GM21528 (cell line): ENCODE measurements around the gene ARL3.

Experiments used
- ATAC-seq: cut with Tn5 transposase; IDR thresholded peaks from one replicate; pipeline ENCODE4 v1.9.1; 2021; ENCODE audit warnings: mild to moderate bottlenecking, moderate library complexity; ENCODE audit not compliant: unreplicated experiment, low FRiP score

Gene ARL3

DNA sequence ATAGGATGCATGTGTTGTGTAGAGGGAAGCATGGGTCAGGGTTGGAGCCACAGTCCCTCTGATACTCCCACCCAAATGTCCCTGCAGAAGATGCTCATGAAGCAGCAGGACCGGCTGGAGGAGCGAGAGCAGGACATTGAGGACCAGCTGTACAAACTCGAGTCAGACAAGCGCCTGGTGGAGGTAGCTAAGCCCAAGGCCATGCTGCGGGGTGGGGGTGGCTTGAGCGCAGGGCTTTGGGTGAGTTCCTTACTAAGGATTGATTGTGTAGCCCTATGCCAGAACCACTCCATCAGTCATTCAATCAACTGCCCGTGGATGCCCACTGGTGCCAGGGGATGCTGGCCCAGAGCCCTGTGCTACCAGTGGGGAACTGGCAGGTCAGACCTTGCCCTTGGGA, 59.6 kb downstream of the ARL3 start:
- no peak for ATAC-seq

DNA sequence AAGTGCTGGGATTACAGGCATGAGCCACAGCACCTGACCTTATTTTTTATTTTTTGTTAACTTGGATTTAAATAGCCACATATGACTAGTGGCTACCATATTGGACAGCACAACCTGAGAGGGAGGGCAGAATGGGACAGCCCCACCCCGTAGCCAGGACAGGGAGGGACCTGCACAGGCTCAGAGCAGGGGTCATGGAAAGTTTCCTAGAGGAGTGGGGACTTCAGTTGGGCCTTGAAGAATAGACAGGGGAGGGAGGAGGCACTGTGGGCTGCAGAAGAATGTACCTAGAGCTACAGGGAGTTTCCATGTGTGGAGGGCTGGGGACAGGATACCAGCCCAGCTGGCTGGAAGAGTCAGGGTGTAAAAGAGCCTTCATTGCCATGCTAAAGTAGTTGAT, 61.1 kb downstream of the ARL3 start:
- no peak for ATAC-seq

DNA sequence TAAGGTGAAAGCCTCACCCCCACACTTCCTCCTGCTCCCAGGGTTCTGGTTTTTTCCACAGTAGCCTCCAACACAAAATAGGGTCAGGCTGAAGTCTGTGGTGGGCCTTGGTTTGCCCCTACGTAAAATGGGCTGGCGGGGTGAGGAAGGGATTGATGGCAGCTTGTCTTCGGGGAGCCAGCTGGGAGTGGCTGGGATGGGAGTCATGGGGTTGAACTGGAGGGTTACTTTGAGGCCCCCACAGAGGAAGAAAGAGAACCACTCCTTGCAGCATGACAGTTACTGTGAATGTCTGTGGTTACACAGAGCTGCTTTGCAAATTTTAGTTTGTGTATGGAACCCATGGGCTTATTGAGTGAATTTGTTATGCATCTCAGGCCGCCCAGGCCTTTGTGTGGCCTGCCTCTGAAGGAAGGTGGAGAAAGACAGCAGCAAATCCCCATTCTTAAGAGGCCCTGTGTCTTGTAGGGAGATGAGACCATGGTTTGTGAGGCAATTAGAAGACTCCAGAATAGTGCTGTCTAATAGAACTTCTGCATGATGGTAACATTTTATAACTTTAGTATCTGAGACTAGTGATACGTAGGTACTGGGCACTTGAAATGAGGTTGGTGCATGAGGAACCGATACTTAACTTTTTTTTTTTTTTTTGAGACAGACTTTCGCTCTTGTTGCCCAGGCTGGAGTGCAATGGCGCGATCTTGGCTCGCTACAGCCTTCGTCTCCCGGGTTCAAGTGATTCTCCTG, 61.9 kb downstream of the ARL3 start:
- ATAC-seq, result peak; percentile 35

DNA sequence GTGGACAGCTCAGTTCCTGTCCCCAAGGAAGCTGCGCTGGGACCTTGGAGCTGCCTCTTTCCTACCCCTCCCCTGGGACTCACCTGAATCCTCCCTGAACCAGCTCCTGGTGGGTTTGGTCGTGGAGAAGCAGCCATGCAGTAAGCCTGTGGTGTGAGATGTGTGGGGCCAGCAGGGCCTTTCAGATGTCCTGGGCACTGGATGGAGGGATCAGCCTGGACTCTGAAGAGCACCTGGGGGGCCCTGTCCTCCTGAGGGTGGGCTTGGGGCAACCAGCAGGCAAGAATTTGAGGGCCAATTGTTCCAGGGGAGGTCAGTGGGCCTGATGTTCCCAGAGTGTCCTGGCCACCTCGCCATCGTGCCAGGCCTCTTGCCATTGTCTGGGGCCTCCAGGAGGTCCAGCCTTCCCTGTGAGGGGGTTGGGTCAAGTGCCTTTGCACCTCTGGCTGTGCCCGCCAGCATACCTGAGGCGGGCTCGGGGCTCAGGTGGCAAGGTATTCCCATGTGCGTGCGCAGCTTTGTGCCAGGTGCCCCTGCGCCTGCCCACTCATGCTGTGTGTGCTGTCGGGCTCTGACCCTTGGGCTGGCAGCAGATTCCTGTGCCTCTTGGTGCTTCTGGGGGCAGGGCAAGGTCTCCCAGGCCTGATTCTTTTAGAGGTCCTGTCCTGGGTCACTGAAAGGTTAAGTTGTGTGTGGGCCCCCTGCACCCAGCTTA, 62.6 kb downstream of the ARL3 start:
- ATAC-seq, result no peak

DNA sequence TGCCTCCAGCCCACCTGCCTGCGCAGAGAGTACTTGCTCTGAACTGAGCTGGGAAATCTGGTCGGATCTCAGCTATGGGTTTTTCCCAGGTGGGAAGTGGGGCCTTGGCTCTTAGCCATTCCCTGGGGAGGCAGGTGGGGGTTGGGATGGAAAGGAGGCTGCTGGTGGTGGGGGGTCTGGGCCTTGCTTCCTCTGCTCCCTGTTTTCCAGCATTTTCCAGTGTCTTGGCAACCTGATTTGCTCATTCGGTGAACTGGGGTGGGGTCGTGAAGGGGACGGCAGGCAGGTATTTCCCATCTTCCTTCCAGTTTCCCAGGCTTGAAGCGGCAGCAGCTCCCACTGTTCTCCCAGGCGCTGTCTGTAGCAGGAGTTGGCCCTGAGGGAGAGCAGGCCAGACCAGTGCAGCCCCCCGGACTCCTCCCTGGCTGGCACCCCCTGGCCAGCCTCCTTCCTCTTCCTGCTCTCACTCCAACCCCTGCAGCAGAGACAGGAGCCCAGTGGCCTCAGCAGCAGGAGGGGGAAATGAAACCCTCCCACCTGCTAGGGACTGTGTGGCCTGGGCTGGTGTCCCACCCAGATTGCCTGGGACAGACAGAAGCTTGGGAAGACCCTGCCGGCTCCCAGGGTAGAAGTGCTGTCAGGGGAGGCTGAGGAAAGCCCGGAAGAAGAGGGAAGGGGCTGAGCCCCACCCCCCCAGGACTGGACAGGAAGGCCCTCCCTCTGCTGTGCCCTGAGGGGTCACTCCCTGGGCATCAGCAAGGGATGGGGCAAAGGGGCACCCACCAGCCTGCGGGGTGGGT, 63.3 kb downstream of the ARL3 start:
- ATAC-seq, result no peak

DNA sequence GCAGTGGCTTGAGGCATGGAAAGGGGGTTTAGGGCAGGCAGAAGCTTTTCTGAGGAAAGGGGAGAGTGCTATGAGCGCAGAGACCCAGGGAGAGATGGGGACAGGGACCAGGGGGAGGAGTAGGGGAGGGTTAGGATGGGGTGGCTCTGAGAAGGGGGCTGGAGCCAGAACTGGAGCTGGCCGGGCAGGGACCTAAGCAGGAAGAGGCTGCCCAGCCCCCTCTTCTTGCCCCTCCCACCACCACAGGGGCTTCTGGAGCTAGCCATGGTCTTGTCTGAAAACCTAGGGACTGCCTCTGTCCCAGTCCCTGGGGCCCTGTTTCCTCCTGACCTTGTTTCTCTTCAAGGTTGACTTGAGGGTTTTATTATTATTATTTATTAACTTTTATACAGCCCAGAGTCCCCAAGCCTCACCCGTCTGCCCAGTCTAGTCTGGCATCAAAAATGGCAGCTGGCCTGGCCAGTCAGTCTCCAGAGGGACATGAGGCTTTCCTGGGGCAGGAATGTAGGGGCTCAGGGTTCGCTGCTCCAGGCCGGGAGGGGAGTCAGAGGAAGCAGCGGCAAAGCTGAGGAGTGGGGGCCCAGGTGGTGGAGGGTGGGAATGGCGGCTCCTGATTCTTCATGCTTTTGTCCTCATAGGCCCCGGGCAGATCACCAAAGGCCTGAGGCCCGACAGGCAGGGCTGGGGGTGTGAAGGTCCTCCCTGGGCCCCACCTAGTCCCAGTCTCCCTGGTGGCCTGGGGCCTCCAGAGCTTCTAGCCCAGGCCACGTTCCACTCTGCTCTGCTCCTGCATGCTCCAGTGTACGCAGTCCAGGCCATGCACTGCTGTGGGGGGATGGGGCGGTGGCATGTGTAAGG, 64.2 kb downstream of the ARL3 start:
- no peak for ATAC-seq

DNA sequence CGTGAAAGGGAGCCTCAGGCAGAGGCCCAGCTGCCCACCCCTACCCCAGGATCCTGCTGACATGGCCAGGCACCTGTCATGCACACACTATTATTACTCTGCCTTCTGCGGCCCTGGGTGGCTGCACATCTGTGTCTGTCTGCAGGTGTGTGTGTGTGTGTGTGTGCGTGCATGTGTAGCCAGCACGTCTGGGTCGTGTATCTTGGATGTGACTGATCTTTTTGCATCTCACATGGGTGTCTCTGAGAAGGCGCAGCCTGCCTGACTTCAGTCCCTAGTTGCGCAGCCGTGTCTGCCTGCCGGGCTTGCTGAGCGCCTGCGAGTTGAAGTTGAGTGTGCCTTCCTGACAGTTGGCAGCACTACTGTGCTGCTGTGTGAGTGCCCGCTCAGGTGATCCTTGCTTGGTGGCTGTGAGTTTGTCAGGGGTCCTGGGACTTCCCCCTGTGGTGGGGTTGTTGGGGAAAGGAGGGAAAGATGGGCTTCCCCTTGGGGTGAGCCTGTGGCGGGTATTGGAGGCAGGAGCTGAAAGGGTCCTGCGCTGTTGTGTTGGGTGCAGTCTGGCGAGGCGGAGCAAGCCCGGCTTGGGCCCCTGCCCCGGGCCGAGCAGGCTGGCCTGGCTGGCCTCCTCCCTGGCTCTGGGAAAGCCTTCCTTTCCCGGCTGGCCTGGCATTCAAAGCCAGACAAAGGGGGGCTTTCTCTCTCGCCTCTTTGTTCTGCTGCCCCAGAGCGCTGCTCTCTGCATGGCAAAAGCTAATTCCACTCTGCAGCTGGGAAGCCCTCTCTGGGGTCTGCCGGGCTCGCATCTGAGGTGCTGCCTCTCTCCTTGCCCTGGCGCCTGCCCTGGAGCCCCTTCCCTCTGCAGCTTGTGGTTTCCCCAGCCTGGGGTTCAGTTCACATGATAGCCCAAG, 65.1 kb downstream of the ARL3 start:
- ATAC-seq, result no peak

DNA sequence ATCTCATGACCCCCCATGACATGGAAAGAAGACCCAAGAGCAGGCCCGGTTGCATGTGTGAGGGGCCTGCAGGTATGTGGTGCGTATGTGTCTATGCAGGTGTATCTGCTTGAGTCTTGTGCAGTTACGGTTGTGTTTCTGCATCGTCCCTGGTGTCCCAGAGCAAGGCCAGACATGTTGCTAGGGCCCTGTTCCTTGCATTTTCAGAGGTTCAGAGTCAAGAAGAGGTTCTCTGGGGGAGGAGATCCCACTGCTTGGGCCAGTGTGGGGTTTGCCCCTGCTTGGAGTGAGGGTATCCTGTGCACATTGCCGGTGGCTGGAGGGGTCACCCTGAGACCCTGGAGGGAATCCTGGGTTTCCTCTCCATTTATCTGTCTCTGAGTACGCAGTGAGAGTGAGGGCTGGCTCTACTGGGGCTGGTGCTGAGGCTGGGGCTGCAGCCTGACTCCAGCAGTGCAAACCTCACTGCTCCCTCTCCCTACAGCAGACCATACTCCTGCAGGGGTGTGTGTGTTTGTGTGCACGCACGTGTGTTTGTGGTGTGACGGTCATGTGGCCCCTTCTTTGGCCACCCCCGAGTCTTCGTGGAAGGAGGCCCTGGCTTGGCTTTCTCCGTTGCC, 65.8 kb downstream of the ARL3 start:
- no peak for ATAC-seq

DNA sequence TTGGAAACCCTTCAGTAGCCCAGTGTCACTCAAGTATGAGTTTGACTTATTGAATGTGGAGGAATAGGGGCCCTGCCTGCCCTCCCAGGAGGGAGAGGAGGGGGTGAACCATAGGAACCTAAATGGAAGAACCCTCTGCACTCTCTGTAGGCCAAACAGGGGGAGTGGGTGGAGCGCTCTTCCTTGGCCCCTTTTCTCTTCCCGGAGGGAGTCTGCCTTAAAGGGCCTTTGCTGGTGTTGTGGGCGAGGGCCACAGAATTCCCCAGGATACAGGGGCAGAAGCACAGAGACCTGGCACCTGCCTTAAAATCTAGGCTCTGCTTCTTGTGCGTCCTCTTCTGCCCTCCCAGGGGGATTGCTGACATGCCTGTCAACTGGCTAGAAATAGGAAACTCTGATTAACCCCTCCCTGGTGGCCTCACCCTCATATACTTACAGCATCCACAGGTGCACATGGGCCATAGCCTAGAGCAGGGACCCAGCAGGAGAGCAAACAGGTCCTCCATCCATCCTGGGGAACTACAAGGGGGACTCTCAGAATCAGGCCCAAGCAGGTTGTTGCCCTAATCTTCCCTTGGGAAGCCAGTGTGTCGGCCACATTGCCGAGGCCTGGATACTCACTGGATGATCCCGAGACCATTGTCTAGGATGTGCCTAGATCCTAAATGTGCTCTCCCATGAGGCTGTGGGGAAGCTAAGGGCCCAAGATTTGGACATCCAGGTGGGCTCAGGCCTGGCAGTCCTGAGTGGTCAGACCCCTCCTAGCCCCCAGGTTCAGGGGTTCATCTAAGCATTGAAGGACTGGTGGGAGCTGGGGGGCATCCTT, 66.5 kb downstream of the ARL3 start:
- no peak for ATAC-seq

DNA sequence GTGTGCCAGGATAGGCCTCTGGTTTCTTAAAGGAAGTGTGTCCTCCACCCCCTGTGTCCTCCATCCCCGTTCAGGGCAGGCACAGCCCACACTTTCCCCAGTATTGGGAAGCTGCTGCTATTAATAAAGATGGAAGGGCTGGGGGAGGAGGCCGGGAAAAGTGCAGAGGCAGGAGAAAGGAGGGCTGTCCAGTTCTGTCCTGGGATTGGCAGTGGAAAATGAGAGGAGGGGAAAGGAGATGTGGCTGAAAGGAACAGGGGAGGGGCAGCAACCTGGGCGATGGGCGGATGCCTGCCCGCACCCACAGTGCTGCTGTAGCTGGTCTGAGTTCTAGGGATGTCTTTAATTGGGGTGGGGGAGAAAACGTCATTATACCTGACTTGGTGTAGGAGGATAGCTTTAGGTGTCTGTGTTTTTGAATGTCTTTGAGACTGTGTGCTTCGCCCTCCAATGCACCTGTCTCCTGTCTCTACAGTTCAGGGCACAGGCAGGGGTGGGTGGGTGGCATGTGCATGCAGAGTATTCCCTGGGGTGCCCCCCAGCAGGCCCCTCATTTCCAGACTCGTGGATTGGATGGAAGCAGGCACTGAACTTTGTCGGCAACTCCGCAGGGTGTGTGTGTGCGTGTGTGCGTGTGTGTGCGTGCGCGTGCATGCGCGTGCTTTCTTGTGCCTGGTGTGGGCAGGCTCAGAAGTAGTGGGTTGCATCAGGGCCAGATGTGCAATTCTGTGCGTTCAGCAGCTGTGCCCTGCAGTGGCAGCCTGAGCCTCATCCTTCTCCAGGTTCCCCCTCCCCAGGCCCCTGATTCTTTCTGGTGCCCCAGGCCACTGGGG, 67.4 kb downstream of the ARL3 start:
- no peak for ATAC-seq

DNA sequence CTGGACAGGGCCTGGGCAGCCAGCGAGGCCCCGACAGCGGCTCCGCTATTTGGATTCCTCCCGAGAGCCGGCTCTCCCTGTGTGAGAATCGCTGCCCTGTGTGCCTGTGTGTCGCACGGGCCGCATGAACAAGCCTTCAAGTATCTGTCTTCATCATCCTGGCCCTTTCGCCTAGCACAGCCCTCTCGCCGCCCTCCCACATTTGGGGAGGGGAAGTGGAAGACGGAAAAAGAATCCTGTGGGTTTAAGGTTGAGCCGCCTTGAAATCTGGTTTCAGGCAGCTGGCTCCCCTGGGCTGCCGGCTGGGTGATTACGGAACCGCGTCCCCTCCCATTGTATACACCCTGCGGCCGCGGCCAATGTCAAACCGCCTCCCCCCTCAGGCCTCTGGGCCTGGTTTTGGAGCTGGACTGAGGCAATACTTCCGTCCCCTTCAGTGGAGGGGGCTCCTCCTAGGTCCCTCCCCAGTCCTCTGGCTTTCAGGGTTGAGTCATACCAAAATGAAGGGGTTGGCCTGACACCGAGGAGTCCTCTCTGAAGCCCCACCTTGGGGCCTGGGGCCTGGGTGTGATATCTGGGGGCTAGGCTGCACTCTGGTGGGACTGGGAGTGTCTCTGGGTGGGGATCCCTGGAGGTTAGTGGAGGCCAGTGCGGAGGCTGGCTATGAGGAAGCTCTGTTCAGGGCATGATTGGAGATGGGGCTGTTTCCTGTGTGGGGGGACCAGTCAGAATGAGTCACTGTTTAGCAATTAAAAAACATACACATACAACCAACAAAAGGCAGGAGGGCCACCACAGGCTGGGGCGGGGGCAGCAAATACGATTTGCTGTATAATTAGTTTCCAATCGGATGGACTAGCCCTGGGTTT, 68.2 kb downstream of the ARL3 start:
- peak; percentile 27 for ATAC-seq

DNA sequence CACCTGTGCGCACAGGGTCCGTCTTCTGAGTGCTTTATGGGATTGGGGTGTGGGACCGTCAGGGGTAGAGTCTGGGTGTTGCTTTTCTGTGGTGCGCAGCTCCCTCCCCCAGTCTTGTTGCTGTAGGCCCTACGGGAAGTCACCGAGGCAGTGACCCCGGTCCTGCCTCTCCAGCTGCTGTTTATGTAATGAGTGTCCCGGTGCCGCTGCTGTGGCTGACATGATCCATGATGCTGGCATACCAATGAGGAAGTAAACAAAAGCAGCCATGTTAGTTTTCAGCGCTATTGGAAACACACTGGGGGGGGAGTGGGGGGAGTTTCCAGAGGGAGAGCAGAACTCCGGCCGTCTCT, 68.8 kb downstream of the ARL3 start:
- ATAC-seq, result no peak

DNA sequence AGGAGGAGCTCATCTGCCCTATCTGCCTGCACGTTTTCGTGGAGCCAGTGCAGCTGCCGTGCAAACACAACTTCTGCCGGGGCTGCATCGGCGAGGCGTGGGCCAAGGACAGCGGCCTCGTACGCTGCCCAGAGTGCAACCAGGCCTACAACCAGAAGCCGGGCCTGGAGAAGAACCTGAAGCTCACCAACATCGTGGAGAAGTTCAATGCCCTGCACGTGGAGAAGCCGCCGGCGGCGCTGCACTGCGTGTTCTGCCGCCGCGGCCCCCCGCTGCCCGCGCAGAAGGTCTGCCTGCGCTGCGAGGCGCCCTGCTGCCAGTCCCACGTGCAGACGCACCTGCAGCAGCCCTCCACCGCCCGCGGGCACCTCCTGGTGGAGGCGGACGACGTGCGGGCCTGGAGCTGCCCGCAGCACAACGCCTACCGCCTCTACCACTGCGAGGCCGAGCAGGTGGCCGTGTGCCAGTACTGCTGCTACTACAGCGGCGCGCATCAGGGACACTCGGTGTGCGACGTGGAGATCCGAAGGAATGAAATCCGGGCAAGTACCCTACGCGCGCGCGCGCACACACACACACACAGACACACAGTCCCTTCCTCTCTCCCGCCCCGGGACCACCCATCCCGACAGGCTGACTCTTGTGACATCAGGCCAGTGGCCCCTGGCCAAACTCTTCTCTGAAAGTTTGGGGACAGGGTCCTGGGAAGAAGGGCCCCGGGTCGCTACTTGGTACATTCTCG, 69.4 kb downstream of the ARL3 start:
- ATAC-seq, result no peak

DNA sequence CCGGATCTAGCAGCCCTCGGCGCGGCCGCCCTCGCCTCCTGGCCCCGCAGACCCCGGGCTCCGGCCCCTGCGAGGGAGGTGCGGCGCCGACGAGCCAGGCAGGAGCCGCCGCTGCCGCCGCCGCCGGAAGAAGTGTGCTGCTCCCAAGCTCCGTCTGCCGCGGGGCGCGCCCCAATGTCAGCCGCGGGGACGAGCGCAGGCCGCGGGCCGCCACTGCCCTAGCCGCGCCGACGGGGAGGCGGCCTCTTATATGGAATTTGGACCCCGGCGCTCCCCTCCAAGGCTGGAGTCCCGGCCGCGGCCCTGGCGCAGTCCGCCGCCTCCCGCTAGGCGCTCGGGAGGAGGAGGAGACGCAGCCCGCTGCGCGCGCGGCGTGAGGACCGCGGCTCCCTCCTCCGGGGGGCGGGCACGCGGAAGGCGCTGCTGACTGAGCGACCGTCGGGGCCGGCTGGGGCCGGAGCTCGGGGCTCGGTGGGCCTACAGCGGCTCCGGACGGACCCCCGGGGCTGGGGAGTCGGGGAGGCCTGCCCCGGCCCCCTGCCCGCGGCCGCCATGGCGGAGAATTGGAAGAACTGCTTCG, 70.0 kb downstream of the ARL3 start, which contains the start of gene TRIM8:
Gene TRIM8, plus strand, starts transcription at position 414 of the 580 bp plus-strand sequence. Its CDS starts 139 bp downstream, at position 553.
- no peak for ATAC-seq

DNA sequence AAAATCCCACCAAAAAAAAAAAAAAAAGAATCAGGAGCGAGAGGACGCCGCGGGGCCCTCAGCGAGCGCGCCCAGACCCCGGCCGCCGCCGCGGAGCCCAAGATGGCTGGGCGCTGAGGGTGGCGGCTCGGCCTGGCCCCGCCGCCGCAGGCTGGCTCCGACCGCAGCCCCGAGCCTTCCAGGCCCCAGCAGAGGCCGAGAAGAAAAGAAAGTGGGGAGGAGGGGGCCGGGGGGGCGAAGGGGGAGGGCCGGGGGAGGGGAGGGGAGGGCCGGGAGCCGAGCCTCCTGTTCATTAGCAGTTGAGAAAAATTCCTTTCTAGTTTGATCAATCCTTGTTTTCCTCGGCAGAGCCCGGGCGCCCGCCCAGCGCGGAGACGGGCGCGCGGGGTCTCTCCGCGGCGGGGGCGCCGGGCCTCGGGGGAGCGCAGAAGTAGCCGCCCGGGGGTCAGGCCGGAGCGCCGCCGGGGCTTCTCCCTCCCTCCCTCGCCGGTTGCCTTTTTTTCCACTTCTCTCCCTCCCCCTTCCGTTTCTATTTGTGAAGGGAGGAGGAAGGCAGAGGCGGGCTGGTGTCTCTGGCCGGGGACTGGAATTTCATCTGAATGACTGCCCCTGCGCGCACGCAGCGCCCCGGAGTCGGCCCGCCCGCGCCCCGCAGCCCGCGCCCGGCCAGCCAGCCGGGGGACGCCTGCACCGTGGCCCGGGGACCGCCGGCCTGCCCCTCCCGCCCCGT, 70.7 kb downstream of the ARL3 start:
- ATAC-seq, result no peak
